Activated T-cell treated with anti-CD3 and anti-CD28 coated beads, Interleukin-2, amount 50 U/mL, for 48 hours (primary cell): ENCODE results near the gene ECM2.

Experiments used
- DNase-seq, 2 experiments: peaks; one replicate each; pipeline ENCODE4 v3.0.0-alpha.2; 2020

ECM2 gene

GRCh38 chr9:92527291-92527828 lies 8.4 kb downstream of the ECM2 start:
- DNase-seq = no peak

DNA sequence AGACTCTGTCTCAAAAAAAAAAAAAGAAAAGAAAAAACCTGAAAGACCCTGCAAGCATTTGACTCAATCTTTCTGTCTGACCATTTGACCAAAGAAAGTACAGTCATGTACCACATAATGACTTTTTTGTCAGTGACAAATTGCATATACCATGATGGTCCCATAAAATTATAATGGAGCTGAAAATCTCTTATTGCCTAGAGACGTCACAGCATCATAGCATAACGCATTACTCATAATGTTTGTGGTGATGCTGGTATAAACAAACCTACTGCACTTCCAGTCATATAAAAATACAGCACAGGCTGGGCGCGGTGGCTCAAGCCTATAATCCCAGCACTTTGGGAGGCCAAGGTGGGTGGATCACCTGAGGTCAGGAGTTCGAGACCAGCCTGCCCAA lies 10.5 kb downstream of the ECM2 start:
- no peak for DNase-seq

- no peak for DNase-seq
Measured at GRCh38 chr9:92524881-92525280, 10.9 kb downstream of the ECM2 start.

DNA sequence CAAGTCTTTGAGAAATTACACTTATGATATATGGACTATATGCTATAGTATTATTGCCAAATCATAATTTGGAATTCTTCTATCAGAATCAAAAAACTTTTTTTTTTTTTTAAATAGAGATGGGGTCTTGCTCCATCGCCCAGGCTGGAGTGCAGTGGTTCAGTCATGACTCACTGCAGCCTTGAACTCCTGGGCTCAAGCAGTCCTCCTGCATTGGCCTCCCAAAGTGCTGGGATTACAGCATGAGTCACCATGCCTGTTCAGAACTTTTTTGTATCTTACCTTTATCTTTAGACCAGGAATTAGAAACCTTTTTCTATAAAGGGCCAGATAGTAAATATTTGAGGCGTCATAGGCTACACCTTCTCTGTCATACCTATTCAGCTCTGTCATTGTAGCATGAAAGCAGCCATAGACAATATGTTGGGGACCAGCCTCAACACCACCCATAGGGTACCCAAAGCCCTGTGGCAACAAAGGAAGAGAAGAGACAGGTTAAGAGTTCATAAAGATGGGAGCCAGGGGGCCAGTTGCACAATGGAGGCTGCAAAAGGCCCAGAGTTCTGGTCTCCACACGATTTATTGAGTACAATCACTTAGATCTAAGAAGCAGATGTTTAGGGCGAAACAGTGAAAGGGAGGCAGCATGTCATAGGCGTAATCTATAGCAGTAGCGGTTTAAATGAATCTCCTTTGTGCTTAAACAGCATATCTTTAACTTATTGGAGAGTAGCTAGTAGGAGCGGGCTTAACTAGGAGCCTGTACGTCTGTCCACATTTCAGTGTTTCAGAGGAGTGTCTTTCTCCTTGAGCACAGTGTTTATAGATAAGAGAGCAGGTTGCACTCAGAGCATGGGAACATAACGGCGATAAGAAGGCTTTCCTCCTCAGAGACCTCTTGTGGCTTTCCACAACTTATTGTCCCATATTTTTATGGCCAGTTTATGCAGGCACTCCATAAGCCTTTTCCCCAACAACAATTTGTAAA lies 12.5 kb downstream of the ECM2 start:
- DNase-seq = no peak

GRCh38 chr9:92520837-92521236 lies 15.0 kb downstream of the ECM2 start:
- no peak for DNase-seq

DNA sequence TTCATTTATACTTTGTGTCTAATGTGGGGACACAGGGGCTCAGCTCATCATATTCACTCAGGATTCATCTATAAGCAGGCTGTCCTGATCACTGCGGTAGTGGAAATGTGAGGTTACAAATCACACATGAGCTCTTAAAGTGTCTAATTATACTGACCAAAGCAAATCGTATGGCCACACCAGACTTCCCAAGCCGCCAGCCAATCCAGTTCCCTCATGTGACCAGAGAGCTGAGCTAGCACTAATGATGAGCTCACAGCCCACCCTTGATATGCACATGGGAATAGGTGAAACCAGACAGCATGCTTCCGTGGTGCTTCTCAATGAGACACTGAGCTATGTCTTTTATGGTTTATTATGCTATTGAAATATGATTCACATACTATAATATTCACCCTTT lies 17.6 kb downstream of the ECM2 start:
- DNase-seq = no peak

GRCh38 chr9:92517046-92517445 lies 18.7 kb downstream of the ECM2 start:
- DNase-seq = no peak

DNA sequence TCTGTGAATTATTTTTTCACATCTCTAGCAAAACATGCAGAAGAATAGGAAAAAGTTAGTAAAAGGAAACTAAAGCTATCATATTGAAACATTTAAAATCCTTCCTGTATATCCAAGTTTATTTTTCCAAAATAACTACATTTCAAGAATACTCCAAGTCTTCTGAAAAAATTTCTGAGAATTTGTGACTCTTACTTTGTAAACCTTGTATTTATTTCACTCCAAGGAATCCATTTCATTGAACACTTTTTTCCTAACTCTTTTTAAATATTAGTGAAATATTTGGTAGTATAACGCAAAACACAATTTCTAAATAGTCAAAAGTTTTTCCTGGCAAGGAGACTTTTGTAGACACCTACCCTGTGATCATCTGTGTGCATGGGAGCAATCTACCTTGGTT lies 19.3 kb downstream of the ECM2 start:
- DNase-seq = no peak

DNA sequence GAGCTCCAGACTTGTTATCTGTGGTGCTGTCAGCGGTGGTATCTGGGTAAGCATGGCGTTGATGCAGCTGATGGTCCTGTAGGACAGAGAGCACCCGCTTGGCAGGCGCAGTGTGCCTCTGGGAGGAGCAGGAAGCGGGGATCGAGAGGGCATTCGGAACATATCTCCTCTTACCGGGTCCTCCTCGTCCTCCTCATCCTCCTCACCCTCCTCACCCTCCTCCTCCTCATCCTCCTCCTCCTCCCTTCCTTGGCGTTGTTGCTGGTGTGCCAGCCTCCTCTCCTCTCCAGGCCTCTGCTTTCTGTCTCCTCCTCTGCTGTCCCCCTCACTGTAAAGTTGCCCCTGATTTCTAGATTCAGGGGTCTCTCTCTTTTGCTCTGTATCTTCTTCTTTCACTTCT lies 21.2 kb downstream of the ECM2 start:
- DNase-seq = no peak

DNA sequence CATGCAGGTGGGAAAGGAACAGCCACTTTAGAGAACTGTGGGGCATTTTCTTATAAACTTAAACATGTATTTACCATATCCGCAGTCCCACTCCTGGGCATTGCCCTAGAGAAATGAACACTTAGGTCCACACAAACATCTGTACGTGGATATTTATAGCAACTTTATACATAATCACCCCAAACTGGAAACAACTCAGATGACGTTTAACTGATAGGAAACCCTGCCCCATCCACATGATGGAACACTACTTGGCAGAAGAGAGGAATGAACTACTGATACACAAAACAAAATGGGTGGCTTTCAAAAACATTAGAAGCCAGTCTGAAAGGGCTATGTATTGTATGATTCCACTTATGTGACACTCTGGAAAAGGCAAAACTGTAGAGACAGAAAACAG lies 22.4 kb downstream of the ECM2 start:
- DNase-seq = no peak

DNA sequence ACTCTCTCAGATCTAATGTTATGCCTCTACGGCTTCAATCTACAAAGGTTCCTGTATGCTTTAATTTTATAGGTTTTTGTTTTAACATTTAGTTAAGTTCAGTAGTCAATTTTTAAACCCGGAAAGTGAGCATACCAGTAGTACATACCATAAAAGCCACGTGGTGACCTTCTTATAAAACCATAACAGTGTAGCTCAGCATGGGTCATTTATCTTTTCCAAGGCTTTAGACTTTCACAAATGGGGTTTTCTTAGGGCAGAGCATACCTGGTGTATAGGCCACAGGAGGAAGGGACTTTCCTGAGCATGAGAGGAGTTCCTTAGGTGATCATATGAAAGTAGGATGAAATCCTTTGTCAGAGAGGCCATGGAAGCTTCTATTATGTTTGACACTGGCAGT lies 23.2 kb downstream of the ECM2 start:
- no peak for DNase-seq

- no peak for DNase-seq
Measured at GRCh38 chr9:92510747-92511146, 25.0 kb downstream of the ECM2 start.

- DNase-seq = no peak
Measured at GRCh38 chr9:92509050-92509449, 26.7 kb downstream of the ECM2 start.

DNA sequence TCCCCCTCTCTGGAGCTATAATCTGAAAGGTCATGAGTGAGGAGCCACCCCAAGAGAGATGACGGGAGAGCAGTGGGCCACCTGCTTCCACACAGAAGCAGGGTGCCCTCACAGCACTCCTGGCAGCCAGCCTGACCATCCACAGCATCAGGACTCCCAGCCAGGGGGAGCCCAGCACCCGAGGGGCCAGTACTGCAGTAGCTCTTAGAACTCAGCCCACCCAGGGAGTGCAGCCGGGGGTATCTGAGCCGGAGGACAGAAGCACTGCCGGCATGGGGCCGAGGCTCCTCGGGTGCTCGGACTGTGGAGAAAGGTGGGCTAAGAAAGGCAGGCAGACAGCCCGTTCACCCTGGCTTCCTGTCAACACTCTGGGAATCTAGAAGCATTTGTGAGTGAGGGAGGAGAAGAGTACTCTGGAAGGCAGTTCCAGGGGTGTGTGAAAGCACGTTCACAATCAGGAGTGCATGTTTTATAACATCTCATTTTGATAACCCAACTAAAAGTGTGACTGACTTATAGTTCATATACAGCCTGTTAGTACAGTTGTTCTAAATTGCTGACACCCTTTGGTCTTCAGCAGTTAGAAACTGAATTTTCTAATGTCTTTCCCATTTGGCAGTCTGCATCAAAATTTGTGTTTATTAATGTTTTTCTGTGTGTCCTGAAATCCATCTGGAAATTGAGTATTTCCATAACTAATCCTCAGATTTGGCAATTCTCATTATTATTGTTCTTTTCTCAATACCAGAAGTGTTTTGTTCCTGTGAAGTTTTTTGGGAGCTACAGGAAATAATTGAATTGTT lies 27.6 kb downstream of the ECM2 start:
- no peak for DNase-seq

GRCh38 chr9:92507496-92507895 lies 28.3 kb downstream of the ECM2 start:
- DNase-seq = no peak

- DNase-seq = no peak
Measured at GRCh38 chr9:92507005-92507404, 28.8 kb downstream of the ECM2 start.

- DNase-seq = no peak
Measured at GRCh38 chr9:92506184-92506857, 29.5 kb downstream of the ECM2 start.

DNA sequence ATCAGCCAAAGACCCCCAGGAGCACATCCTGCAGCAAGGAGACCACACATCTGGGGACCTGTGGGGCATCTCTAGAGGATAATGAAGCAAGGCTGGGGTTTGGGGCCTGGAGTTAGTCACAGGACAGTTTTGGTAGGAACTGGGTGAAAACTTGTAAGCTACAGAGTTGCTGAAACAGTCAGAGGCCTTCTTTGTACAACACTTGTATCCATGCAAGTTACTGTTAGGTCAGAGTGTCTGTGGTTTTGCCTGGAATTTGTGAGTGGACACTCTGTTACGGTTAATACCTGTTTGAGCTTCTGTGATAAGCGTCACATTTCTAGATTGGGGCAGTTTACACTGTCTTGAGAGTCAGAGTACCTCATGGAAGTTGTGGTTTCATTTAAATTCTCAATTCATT lies 30.9 kb downstream of the ECM2 start:
- DNase-seq = no peak

- no peak for DNase-seq
Measured at GRCh38 chr9:92503156-92503555, 32.6 kb downstream of the ECM2 start.

GRCh38 chr9:92501671-92502393 lies 34.0 kb downstream of the ECM2 start:
- peak in 1 of 2 experiments; percentile 26 for DNase-seq

DNA sequence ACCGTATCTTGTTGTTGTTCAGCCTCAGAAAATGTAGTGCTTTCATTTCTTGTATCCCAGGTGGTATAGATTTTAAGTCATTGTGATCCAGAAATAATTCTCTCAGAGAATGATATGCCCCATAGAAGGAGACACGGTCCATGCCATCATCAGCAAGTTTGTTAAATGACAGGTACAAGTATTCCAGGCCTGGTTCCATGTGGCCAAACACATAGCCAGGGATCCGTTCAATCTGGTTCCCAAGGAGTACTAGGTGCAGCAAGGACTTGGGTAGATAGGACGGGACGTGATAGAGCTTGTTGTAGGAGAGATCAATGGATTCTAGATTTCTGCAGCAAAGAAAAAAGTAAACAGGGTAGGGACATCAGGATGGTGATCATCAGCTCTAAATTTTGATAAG lies 35.1 kb downstream of the ECM2 start:
- no peak for DNase-seq

GRCh38 chr9:92499701-92500100 lies 36.1 kb downstream of the ECM2 start:
- no peak for DNase-seq
